Peyer's patch (tissue), 4 donors: ENCODE results near the gene ERP44. TPM values are rescaled to one million over a fixed set of nuclear protein-coding genes. Genes with fewer than 3 reads are reported as not detected.

Experiments used
- DNase-seq, 3 donors: peaks; one replicate each; pipeline ENCODE4 v3.0.0-alpha.2; 2017 to 2019
- H3K27ac ChIP-seq, 4 donors: fragments of 200-600 bp; sonication (generic); one replicate each; pipeline ENCODE4 v1.5.1; 2016 to 2019
- H3K27me3 ChIP-seq, 2 donors: fragments of 200-600 bp; sonication (generic); one replicate each; pipeline ENCODE4 v1.5.1; 2019
- H3K36me3 ChIP-seq, 3 donors: fragments of 200-600 bp; sonication (generic); one replicate each; pipeline ENCODE4 v1.5.1; 2016 to 2019
- H3K4me1 ChIP-seq, 4 donors: fragments of 200-600 bp; sonication (generic); one replicate each; pipeline ENCODE4 v1.5.1; 2016 to 2019
- H3K4me3 ChIP-seq, 4 donors: fragments of 200-600 bp; sonication (generic); 1 replicate in 3 of 4; 2 replicates in 1 of 4; pipeline ENCODE4 v1.5.1; 2016 to 2019; ENCODE audit warnings: mild to moderate bottlenecking in 1 of 4
- H3K9me3 ChIP-seq, 4 donors: fragments of 200-600 bp; sonication (generic); one replicate each; pipeline ENCODE4 v1.5.1; 2016 to 2019; ENCODE audit warnings: mild to moderate bottlenecking in 1 of 4
- CTCF ChIP-seq, 6 experiments: fragments of 450-650 bp in 4 of 6; fragments of 200-600 bp in 2 of 6; sonication (generic) in 1 of 6; IDR thresholded peaks; one replicate each; pipeline ENCODE4 v1.5.1; 2017 to 2019; ENCODE audit warnings: antibody characterized with exemption in 6 of 6, mild to moderate bottlenecking in 3 of 6, moderate library complexity in 1 of 6
- POLR2A ChIP-seq, 2 donors: fragments of 450-650 bp; IDR thresholded peaks; one replicate each; pipeline ENCODE4 v1.5.1; 2017; ENCODE audit warnings: antibody characterized with exemption in 2 of 2, mild to moderate bottlenecking in 2 of 2, moderate library complexity in 2 of 2
- total RNA-seq, 4 donors: library from RNA; depleted of rRNA; stranded (reverse); fragments of >200 nt; gene quantifications; one replicate each; pipeline ENCODE4 v1.1.0, GENCODE V29; 2016

ERP44 gene
- total RNA-seq, 4 donors from 2014 or later: 9.9 to 21.9 (median 17.4) TPM

- TF ChIP-seq POLR2A (IDR thresholded peaks at IDR 0.05) (no peak), CTCF (IDR thresholded peaks at IDR 0.05) (no peak)
- DNase-seq: no peak
- Histone ChIP-seq H3K4me1 (no peaks in the 10 kb centered on the region), H3K36me3 (peaks cover 0 to 15% (median 0%) of the 10 kb centered on the region in 3 donors), H3K9me3 (no peaks in the 10 kb centered on the region), H3K4me3 (no peak overlapping the region), H3K27me3 (no peaks in the 10 kb centered on the region), H3K27ac (no peak overlapping the region)
These were observed 144.0 kb downstream of the ERP44 start for GRCh38 chr9:99954819-99955218.

- Histone ChIP-seq H3K36me3 (peaks cover 0 to 15% (median 0%) of the 10 kb centered on the region in 3 donors), H3K4me1 (no peaks in the 10 kb centered on the region), H3K9me3 (no peaks in the 10 kb centered on the region), H3K27ac (no peak overlapping the region), H3K4me3 (no peak overlapping the region), H3K27me3 (no peaks in the 10 kb centered on the region)
- TF ChIP-seq CTCF (IDR thresholded peaks at IDR 0.05) (no peak), POLR2A (IDR thresholded peaks at IDR 0.05) (no peak)
- DNase-seq: no peak
These were observed 144.8 kb downstream of the ERP44 start for GRCh38 chr9:99953861-99954507.

GRCh38 chr9:99948896-99949295 is 149.9 kb downstream of the ERP44 start:
- Histone ChIP-seq H3K9me3 (no peaks in the 10 kb centered on the region), H3K36me3 (peaks cover 0 to 18% (median 0%) of the 10 kb centered on the region in 3 donors), H3K27me3 (no peaks in the 10 kb centered on the region), H3K4me1 (no peaks in the 10 kb centered on the region), H3K4me3 (no peak overlapping the region), H3K27ac (no peak overlapping the region)
- TF ChIP-seq CTCF (IDR thresholded peaks at IDR 0.05) (no peak), POLR2A (IDR thresholded peaks at IDR 0.05) (no peak)
- no peak for DNase-seq

- H3K4me1 ChIP-seq: no peaks in the 10 kb centered on the region
These were observed 150.3 kb downstream of the ERP44 start for GRCh38 chr9:99948482-99948881.

GRCh38 chr9:99947395-99947794 is 151.4 kb downstream of the ERP44 start:
- H3K27me3 ChIP-seq: no peaks in the 10 kb centered on the region
- H3K4me3 ChIP-seq: no peak overlapping the region
- H3K36me3 ChIP-seq: peaks cover 0 to 18% (median 0%) of the 10 kb centered on the region in 3 donors
- DNase-seq: no peak
- H3K9me3 ChIP-seq: no peaks in the 10 kb centered on the region
- H3K27ac ChIP-seq: no peak overlapping the region
- no peaks in the 10 kb centered on the region for H3K4me1 ChIP-seq
- no peak for TF ChIP-seq CTCF (IDR thresholded peaks at IDR 0.05)
- no peak for TF ChIP-seq POLR2A (IDR thresholded peaks at IDR 0.05)

More at GRCh38 chr9:99948482-99948881, 150.3 kb downstream of the ERP44 start:
- H3K27me3 ChIP-seq: no peaks in the 10 kb centered on the region
- H3K4me3 ChIP-seq: no peak overlapping the region
- DNase-seq: no peak
- TF ChIP-seq CTCF (IDR thresholded peaks at IDR 0.05) (no peak), POLR2A (IDR thresholded peaks at IDR 0.05) (no peak)
- H3K9me3 ChIP-seq: no peaks in the 10 kb centered on the region
- no peak overlapping the region for H3K27ac ChIP-seq
- H3K36me3 ChIP-seq: peaks cover 0 to 18% (median 0%) of the 10 kb centered on the region in 3 donors
